ENCODE data around the gene GREB1. TPM values are rescaled to one million over a fixed set of nuclear protein-coding genes. Genes with fewer than 3 reads are reported as not detected.

Gene GREB1
- total RNA-seq, 4 donors from 2014 or later, result 3.0 to 6.1 (median 4.3) TPM

DNA sequence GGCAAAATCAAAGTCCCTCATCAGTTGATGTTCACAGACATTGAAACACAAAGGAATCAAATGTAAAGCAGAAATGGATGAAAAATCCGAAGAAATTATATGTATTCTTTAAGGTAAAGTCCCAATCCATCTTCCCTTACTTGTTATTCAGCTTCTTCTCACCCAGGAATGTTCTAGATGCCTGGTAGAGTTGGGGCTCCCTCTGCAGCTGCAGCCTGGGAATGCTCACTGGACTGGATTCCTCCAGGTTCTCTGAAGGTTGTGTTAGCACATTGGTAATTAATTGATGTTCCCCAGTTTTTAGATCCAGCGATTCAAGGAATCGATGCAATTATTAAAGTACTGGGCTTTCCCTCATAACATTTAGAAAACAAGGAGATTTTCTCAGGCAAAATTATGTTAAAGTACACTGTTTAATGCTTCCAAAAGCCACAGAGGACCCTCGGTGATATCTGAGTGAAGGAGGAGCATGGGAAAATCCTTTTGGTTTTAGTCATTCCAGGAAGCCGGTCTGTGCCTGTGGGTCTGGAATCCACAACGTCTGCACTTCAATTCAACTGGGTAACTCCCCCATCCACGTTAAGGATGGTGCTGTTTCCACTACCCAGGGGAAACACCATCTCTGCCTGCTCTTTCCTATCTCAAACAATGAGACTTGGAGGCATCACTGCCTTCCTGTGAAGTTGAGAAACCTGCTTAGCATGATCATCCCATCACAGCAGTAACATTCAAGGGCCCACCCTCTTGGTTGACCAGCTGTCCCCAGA is 114.2 kb downstream of the GREB1 start:
- no peaks in the 10 kb centered on the region for H3K9me3 ChIP-seq
- WGBS, result 75% methylated on average over 7 of the region's 7 CpGs
- H3K4me3 ChIP-seq, result no peak overlapping the region
- H3K36me3 ChIP-seq, result no peaks in the 10 kb centered on the region
- H3K27ac ChIP-seq, result no peak overlapping the region
- peaks cover 4% of the 10 kb centered on the region for H3K4me1 ChIP-seq
- DNase-seq (ENCODE audit: low spot score in 2 of 2), result peak in 1 of 2 donors; percentile 20
- no peak for TF ChIP-seq POLR2A (IDR thresholded peaks at IDR 0.05)
- H3K27me3 ChIP-seq, result no peaks in the 10 kb centered on the region

DNA sequence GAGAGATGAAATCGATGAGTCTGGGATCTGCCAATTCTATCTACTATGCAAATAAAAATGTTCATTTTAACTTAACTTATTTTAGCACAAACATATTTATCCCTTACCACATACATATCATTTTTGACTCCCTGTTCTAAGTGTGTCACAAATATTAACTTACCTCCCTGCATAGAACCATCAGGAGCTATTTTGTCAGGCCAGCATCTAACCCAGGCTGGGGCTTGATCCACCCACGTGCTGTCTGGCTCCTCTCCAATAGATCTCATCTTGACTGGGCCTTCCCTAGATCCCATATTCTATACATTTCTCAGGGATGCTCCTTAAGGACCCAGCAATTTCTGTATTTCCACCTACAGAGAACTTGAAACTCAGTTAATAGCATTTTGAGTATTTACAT is 115.2 kb downstream of the GREB1 start:
- peak in 1 of 2 donors; percentile 12 for DNase-seq (ENCODE audit: low spot score in 2 of 2)
- WGBS, result 52% methylated on average over 2 of the region's 2 CpGs
- Histone ChIP-seq H3K27me3 (no peaks in the 10 kb centered on the region), H3K36me3 (no peaks in the 10 kb centered on the region), H3K9me3 (no peaks in the 10 kb centered on the region), H3K4me1 (peaks cover 4% of the 10 kb centered on the region), H3K4me3 (no peak overlapping the region), H3K27ac (no peak overlapping the region)
- TF ChIP-seq CTCF (IDR thresholded peaks at IDR 0.05) (no peak), POLR2A (IDR thresholded peaks at IDR 0.05) (no peak), POLR2AphosphoS5 (IDR thresholded peaks at IDR 0.05) (no peak), EP300 (IDR thresholded peaks at IDR 0.05) (no peak)

DNA sequence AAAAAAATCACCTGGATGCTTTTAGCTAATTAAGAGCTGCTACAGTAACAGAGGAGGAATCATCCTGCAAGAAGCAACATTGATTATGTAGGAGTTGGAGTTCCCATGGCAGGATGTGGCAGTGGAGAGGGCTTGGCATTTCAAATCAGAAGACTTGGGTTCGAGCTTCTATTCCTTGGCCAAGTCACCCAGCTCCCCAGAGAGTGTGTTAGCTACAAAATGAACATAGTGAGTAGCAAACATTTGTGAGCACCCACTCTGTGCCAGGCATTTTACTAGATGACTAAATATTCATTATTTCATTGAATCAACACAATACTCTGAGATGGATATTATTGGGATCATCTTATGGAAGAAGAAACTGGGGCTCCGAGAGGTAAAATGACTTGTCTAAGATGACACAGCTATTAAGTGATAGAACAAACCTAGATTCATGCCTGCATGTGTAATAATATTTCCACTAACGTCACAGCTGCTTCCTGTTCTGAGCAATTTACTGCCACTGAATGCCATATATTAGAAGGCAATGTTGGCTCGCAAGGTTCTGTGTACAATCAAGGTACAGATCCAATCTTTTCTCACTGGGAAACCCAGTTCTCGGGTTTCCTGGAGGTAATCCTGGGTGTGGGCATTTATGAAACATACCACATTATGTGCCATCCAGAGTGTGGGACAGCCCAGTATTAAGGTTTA is 118.2 kb downstream of the GREB1 start:
- Histone ChIP-seq H3K9me3 (no peaks in the 10 kb centered on the region), H3K4me1 (peaks cover 4% of the 10 kb centered on the region), H3K36me3 (no peaks in the 10 kb centered on the region), H3K27ac (no peak overlapping the region), H3K4me3 (no peak overlapping the region), H3K27me3 (no peaks in the 10 kb centered on the region)
- TF ChIP-seq POLR2A (IDR thresholded peaks at IDR 0.05), result no peak
- TF ChIP-seq POLR2AphosphoS5 (IDR thresholded peaks at IDR 0.05), result no peak
- no peak for TF ChIP-seq EP300 (IDR thresholded peaks at IDR 0.05)
- TF ChIP-seq CTCF (IDR thresholded peaks at IDR 0.05), result no peak
- DNase-seq (ENCODE audit: low spot score in 2 of 2), result peak in 1 of 2 donors; percentile 0
- WGBS, result 61% methylated on average over 5 of the region's 5 CpGs

DNA sequence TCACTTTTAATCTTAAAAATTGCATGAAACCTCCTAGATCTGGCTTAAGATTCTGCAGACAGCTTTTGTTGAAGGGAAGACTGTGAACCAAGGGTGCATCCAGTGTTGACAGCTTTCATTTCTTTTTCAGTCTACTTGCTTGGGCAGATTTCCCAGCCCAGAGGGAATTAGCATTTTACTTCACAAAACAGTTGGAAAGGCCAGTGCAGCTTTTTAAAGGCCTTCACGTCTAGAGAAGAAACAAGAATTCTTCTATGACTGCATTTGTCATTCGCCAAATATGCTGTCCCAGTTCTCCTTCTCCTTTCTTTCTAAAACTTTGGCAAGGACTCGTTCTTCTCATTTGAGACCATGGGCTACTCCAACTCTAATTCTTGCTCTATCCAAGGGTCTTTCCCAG is 118.7 kb downstream of the GREB1 start:
- 26% methylated on average over 3 of the region's 3 CpGs for WGBS
- TF ChIP-seq EP300 (IDR thresholded peaks at IDR 0.05) (no peak), POLR2AphosphoS5 (IDR thresholded peaks at IDR 0.05) (no peak), POLR2A (IDR thresholded peaks at IDR 0.05) (no peak), CTCF (IDR thresholded peaks at IDR 0.05) (no peak)
- no peaks in the 10 kb centered on the region for H3K36me3 ChIP-seq
- H3K9me3 ChIP-seq, result no peaks in the 10 kb centered on the region
- H3K4me3 ChIP-seq, result no peak overlapping the region
- peaks cover 5% of the 10 kb centered on the region for H3K27me3 ChIP-seq
- peaks cover 4% of the 10 kb centered on the region for H3K4me1 ChIP-seq
- DNase-seq (ENCODE audit: low spot score in 2 of 2), result peak in 1 of 2 donors; percentile 12
- no peak overlapping the region for H3K27ac ChIP-seq

DNA sequence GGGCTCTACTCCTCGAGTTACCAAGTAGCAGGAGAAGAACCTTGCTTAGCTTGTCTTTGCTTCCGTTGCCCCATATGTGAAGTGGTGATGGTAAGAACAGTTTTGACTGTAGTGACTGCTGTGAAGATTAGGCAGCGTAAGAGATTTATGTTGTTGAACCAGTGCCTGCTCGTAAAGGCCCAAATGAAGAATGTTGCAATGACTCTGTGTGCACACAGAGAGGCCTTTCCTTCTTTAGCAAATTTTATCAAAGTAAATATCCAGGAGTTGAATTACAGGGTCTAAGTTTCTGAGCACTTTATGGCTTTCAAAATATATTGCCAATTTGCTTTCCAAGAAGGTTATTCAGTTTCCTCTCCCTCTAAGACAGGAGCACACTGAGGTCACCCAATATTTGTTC is 121.7 kb downstream of the GREB1 start:
- TF ChIP-seq CTCF (IDR thresholded peaks at IDR 0.05), result no peak
- WGBS, result 82% methylated on average over 4 of the region's 4 CpGs
- Histone ChIP-seq H3K36me3 (no peaks in the 10 kb centered on the region), H3K27ac (no peak overlapping the region), H3K4me3 (no peak overlapping the region), H3K4me1 (peaks cover 4% of the 10 kb centered on the region), H3K9me3 (no peaks in the 10 kb centered on the region), H3K27me3 (peaks cover 20% of the 10 kb centered on the region)
- no peak for DNase-seq (ENCODE audit: low spot score in 2 of 2)
